Left ventricle myocardium inferior (tissue), 1 donor: ENCODE measurements around the gene SPAG8. TPM values are rescaled to one million over a fixed set of nuclear protein-coding genes. Genes with fewer than 3 reads are reported as not detected.

Experiments used
- DNase-seq: peaks from one replicate; pipeline ENCODE4 v3.0.0-alpha.2; 2020
- H3K27ac ChIP-seq: fragments of 200-600 bp; replicated peaks from 2 replicates; pipeline ENCODE4 v1.8.0; 2021
- H3K27me3 ChIP-seq: fragments of 200-600 bp; 2 replicates; pipeline ENCODE4 v1.8.0; 2021; ENCODE audit warnings: low read depth
- H3K36me3 ChIP-seq: fragments of 200-600 bp; 2 replicates; pipeline ENCODE4 v1.8.0; 2021
- H3K4me1 ChIP-seq: fragments of 200-600 bp; 2 replicates; pipeline ENCODE4 v1.8.0; 2021
- H3K4me3 ChIP-seq: fragments of 200-600 bp; 2 replicates; pipeline ENCODE4 v1.8.0; 2021; ENCODE audit warnings: mild to moderate bottlenecking, moderate library complexity
- H3K9me3 ChIP-seq: fragments of 200-600 bp; replicated peaks from 2 replicates; pipeline ENCODE4 v1.8.0; 2021
- CTCF ChIP-seq: fragments of 200-600 bp; IDR thresholded peaks from 2 replicates; pipeline ENCODE4 v1.8.0; 2021; ENCODE audit warnings: antibody characterized with exemption, mild to moderate bottlenecking, borderline replicate concordance
- intact Hi-C: fragments of 100-400 bp; cut with micrococcal nuclease; formaldehyde crosslinking; loops from one replicate; pipeline ENCODE4 v1.11.0; 2022
- total RNA-seq: library from RNA; stranded (reverse); fragmentation: NEBNext Ultra II Directional; extraction: Animal tissue kit (Norgen Biotek cat#: 25700); gene quantifications from one replicate; pipeline ENCODE4 v1.2.1, GENCODE V29; 2021
- donor health status: DM: no; HTN: yes; CAD: no; lungs with severe emphysema.

Gene SPAG8
- total RNA-seq, 1 donor from 2014 or later, result 3.4 TPM

GRCh38 chr9:35829084-35829763, 17.2 kb upstream of the SPAG8 start, which contains the start of gene TMEM8B:
Gene TMEM8B (plus strand): TSS chr9:35829228. CDS start chr9:35829448, 220 bp downstream.
- no peaks in the 10 kb centered on the region for H3K36me3 ChIP-seq
- intact Hi-C loops, result no loop called here
- no peaks in the 10 kb centered on the region for H3K9me3 ChIP-seq
- peak; percentile 99 for DNase-seq
- peak within 1 kb of the TSS; percentile 97 for H3K27ac ChIP-seq
- peaks cover 59% of the 10 kb centered on the region for H3K4me1 ChIP-seq
- peak within 1 kb of the TSS; percentile 88 for H3K4me3 ChIP-seq
- H3K27me3 ChIP-seq, result no peaks in the 10 kb centered on the region
- TF ChIP-seq CTCF, result no peak

- intact Hi-C loops, result no loop called here
- TF ChIP-seq CTCF, result no peak
- peaks cover 55% of the 10 kb centered on the region for H3K4me1 ChIP-seq
- peak within 1 kb of the TSS; percentile 88 for H3K4me3 ChIP-seq
- DNase-seq, result peak; percentile 36
- peak within 1 kb of the TSS; percentile 97 for H3K27ac ChIP-seq
- no peaks in the 10 kb centered on the region for H3K36me3 ChIP-seq
- no peaks in the 10 kb centered on the region for H3K27me3 ChIP-seq
- H3K9me3 ChIP-seq, result no peaks in the 10 kb centered on the region
Observed at GRCh38 chr9:35828716-35829083, 16.6 kb upstream of the SPAG8 start, which contains the start of gene FAM221B. Gene FAM221B (minus strand): TSS chr9:35828732. CDS start chr9:35826161, 2,571 bp downstream.

GRCh38 chr9:35827486-35827885, 15.4 kb upstream of the SPAG8 start:
- Histone ChIP-seq H3K9me3 (no peaks in the 10 kb centered on the region), H3K36me3 (no peaks in the 10 kb centered on the region), H3K27me3 (no peaks in the 10 kb centered on the region), H3K27ac (no peak overlapping the region), H3K4me1 (peaks cover 43% of the 10 kb centered on the region), H3K4me3 (no peak overlapping the region)
- no peak for TF ChIP-seq CTCF
- intact Hi-C loops, result no loop called here
- no peak for DNase-seq

- Histone ChIP-seq H3K9me3 (no peaks in the 10 kb centered on the region), H3K4me1 (peaks cover 32% of the 10 kb centered on the region), H3K27me3 (no peaks in the 10 kb centered on the region), H3K27ac (no peak overlapping the region), H3K4me3 (no peak overlapping the region), H3K36me3 (no peaks in the 10 kb centered on the region)
- DNase-seq, result no peak
- intact Hi-C loops, result no loop called here
- peak; percentile 85 for TF ChIP-seq CTCF
Observed at GRCh38 chr9:35826071-35826701, 14.1 kb upstream of the SPAG8 start.

- intact Hi-C loops, result no loop called here
- H3K27ac ChIP-seq, result no peak overlapping the region
- peaks cover 8% of the 10 kb centered on the region for H3K4me1 ChIP-seq
- H3K27me3 ChIP-seq, result no peaks in the 10 kb centered on the region
- no peak for DNase-seq
- H3K4me3 ChIP-seq, result no peak overlapping the region
- no peak for TF ChIP-seq CTCF
- no peaks in the 10 kb centered on the region for H3K9me3 ChIP-seq
- H3K36me3 ChIP-seq, result no peaks in the 10 kb centered on the region
Observed at GRCh38 chr9:35822926-35823325, 10.9 kb upstream of the SPAG8 start.
